Activated CD4-positive, CD25-positive, alpha-beta regulatory T cell (primary cell): Measurements from ENCODE around the gene NFASC.

Experiments
- DNase-seq, 4 experiments: peaks; one replicate each; lab custom pipeline; 2025; lab: John Stamatoyannopoulos, UW

NFASC gene

GRCh38 chr1:205009670-205010069 lies 139.0 kb downstream of the NFASC start:
- DNase-seq = no peak

GRCh38 chr1:205012391-205013140 lies 141.9 kb downstream of the NFASC start:
- DNase-seq = no peak

DNA sequence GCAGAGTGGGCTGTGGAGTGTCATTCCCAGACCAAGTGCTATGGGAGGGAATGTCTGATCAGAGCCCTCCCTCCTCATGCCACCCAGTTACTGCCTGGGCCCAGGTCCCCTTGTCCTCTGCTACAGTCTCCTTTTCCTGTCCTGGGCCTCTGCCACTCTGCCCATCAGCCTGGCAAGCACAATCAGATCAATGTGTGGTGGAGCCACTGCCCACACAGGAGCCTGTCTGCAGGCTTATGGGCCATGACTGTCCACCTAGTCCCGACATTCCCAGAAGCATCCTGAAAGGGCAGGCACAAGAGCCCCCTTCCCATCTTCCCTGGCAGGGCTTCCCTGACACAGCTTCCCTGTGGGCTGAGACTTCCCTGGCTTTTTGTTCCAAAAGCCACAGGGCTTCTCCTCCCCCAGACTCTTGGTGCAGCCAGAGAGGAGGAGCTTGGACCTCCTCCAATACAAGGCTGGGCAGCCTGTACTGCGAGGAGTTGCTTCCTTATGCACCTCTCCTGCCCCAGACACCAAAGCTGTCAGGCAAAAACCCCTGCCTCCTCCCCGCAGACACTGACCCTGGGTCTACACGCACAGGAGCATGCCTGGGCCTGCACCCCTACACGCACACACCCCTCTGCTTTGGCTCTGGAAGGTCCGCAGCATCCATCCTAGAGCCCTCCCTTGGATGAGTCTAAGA lies 143.2 kb downstream of the NFASC start:
- DNase-seq = no peak

DNA sequence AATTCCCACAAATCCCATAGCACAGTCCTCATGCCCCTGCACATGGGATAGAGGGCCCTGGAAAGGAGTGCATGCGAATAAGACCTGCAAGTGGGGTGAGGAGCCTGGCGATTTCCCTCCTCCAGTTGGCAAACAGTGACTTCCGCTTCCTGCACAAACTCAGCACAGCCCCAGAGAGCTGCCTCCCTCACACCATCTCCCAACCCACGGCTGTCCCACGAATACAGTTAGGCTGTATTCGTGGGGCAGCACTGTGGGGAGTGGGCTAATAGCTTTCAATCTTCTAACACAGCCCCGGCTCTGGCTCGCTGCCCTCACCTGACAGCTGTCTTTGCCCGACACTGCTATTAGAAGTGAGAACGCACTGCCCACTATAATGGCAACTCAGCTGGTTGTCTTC lies 144.1 kb downstream of the NFASC start:
- no peak for DNase-seq

DNA sequence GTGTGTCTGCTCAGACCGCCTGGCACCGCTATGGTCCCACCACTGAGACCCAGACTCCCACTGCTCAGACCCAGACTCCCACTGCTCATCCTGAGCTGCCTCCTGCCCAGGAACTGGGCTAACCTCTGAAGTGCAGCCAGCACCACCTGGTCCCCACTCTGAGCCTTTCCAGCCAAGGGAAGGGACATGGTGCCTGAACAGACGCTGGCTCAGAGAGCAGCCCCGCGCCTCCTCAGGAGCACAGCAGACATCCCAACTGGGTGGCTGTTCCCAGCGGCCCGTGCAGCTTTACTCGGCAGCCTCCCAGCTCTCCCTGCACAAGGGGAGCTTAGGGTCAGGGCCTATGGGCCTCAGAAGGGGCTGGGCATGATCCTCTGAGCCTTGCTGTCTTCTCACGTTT lies 144.6 kb downstream of the NFASC start:
- no peak for DNase-seq

- no peak for DNase-seq
Observed at GRCh38 chr1:205016075-205016474, 145.4 kb downstream of the NFASC start.

DNA sequence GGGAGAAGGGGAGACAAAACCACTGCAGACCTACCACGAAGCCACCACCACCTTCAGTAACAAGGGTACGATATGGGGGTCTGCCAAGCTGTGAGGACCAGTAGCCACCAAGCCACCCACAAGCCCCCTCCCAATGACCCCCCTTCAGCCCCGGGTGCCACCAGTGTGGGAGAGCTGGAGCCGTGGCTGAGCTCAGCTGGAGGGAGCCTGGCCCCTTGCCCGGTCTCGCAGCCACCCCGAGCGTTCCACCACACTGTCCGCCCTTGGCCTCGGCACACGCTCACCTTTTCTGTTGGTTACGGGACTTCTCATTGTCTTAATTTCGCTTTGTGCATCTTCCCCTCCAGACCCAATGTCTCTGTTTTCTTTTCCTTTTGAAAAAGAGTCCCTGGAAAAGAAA lies 145.9 kb downstream of the NFASC start:
- no peak for DNase-seq

DNA sequence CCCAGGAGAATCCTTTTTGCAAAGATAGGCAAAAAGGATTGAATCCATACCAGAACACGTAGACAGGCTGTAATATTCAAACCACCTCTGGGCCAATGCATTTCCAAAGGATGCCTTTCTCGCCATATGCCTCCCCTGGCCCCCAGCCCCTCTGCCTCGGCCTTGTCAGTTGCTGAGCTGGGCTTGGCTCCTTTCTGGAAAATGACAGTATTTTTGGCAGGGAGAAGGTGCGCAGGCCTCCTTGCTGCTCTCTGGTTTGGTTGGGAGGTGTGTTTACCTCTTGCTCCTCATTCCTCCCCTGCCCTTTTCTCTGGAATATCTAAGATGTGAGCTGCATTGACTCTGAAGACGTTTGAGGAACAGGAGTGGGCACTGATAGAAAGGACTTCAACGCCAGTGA lies 146.3 kb downstream of the NFASC start:
- no peak for DNase-seq

- no peak for DNase-seq
Observed at GRCh38 chr1:205017766-205018165, 147.1 kb downstream of the NFASC start.

- no peak for DNase-seq
Observed at GRCh38 chr1:205018381-205018780, 147.7 kb downstream of the NFASC start.

- DNase-seq = no peak
Observed at GRCh38 chr1:205020466-205020865, 149.8 kb downstream of the NFASC start.

DNA sequence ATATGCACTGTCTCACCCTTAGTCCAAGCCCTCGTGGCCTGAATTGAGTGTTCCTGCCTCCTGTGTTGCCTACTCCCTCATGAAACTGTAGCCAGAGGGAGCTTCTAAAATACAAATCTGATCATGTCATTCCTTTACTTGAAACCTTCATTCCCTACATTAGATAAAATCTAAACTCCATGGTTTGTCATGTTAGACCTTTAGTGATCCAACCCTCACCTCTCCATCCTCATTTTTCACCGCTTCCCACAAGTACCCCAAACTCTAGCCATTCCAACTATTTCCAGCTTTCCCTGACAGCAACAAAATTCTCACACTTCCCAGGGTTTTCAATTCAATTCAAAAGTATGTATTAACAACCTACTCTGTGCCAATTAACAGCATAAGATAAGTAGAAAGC lies 154.0 kb downstream of the NFASC start:
- no peak for DNase-seq

DNA sequence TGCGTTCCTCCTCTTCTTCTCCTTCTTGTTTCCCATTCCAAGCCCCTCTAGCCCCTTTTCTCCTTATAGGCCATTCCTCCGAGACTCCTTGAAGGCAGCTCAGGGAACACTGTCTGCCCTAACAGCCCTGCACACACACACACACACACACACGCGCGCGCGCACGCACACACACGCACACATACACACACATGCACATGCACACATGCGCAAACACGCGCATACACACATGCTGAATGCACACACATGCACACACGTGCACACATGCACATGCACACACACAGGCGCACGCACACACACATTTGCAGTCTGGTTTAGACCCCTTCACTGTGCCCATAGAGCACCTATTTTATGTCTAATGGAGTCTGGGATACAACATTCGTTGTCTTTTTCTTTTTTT lies 154.6 kb downstream of the NFASC start:
- DNase-seq = no peak

DNA sequence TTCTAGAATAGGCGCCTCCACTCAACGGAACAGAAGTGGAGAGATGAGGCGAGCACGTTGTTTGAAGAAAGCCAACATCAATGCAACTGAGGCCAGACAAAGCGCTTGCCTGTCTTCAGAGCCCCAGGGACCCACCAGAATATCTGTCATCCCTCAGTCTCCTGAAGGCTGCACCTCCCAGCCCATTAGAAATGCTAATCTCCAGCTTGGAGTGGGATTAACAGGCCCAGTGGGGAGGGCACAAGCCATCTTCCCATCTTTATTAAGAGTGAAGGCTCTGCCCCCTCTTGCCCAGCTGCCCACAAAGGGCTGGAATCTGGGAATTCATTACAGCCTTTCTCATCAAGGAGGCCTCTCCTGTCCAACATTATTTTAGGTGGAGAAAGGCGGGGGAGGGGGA lies 155.5 kb downstream of the NFASC start:
- DNase-seq = no peak

DNA sequence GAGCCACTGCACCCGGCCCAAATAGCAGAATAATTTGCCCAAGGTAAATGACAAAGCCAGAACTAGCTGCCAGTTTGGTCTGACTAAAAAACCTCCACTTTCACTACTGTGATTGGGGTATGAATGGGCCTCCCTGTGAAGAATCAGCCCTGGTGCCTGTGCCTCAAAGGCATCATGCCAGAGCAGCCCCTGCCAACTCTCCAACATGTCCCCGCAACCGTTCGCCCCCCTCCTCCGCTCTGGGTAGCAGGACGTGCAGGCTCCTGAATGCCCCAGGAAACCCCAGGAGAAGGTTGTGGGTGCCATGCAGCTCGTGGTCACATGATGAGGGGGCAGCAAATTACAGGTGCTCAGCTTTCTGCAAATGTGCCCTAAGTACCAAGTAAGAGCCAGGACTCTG lies 157.7 kb downstream of the NFASC start:
- DNase-seq = no peak

- DNase-seq = no peak
Observed at GRCh38 chr1:205028924-205029323, 158.3 kb downstream of the NFASC start.

DNA sequence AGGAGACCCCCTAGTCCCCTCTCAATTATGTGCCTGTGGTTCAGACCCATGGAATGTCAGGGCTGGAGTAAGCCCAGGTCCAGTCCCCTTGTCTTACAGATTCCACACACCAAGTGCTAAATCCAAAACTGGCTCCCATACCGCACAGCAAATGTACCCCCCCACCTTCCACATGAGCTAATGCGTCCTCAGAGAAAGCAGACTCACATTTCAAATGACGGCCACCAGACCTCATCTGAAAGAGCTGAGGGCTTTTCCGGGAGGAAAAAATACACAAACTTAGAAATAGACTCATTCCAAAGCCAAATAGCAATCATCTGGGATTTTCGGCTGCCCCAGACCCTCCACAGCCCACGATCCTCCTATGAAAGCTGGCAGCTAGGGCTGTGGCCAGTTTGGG lies 159.6 kb downstream of the NFASC start:
- DNase-seq = no peak

- no peak for DNase-seq
Observed at GRCh38 chr1:205030896-205031295, 160.2 kb downstream of the NFASC start.

DNA sequence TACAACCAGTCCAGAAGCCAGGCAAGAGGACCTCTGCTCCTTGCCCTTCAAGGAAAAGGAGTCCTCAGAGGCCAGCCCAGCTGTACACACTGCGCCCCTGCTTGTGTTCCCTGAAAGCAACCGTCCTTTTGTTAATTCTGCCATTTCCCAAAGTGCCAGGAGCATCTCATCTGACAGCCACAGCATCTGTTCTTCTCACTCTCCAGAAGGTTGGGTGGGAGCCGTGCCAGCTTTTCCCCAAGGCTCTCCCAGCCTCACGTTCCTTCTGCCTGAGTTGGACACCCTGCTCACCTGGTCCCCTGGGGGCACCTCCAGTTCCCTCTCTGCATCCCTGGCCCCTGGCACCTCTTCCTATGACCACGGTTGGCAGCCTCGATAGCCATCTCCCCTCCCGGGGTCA lies 161.8 kb downstream of the NFASC start:
- DNase-seq = no peak

DNA sequence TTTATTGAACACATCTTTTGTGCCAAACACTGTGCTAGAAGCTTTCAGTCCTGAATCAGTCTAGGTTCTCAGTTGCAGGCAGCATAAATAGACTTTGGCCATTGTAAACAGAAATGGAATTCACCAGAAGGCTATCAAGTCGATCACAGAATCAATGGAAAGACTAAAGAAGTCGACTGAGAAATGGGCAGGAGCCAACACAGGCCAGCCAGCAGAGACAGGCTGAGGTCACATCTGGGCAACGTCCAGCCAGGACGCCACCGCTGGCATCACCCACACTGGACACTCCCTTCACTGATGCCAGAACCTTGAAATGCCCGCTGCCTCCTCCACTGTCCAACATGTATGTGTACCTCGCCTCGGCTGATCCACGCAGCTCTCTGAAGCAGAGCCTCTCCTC lies 166.9 kb downstream of the NFASC start:
- no peak for DNase-seq

- DNase-seq = no peak
Observed at GRCh38 chr1:205038132-205038786, 167.6 kb downstream of the NFASC start.

DNA sequence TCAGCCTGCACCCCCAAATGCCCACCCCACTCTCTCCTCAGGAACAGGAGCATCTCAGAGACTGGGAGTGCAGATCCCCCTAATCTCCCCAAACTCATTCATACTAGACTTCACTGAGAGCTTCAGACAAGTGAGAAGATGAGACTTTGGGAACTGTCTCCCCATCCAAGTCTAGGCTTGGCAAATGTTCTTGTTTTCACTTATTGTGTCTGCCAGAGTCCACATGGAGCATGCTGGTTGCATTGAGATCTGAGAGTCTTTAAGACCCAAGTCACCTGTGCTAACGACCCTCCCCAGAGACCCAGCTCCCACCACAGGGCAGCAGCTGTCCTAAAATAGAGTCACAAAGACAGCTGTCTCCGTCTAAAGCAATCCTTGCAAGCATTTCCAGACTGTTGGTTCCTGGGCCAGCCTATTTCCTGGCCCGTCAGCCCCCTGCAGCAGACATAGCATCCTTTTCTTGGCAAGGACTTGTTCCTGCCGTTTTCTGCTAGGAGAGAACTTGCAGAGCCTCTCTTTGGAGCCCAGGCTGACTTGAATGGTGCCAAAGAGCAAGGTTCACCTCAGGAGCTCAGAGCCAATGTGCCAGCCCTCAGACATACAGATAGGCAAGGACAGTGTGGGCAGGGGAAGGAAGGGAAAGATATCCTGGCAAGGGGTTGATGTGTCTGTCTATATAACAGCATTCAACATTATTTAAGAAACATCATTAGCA lies 170.5 kb downstream of the NFASC start:
- no peak for DNase-seq
